ENCODE data around the gene VSX1. TPM values are rescaled to one million over a fixed set of nuclear protein-coding genes. Genes with fewer than 3 reads are reported as not detected.

The VSX1 gene
- total RNA-seq, 2 experiments from 2014 or later, result not detected

DNA sequence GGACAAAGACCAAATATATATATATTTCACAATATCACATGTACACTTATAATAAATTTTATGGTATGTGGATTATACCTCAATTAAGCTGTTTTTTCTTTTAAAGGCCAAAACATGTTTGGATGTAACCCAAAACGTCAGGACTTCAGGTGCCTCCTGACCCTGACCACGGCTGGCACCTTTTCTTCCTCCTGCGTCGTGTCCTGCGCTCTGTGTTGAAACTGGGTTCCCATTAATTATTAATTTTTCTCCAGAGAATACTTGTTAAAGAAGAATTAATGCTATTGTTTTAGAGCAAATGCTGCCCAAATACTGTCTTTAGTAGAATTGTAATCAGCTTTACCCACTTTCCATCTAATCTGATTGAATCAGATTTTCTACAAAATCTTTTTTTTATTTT lies 46.7 kb upstream of the VSX1 start:
- Mint-ChIP-seq H3K4me3 (no peak overlapping the region), H3K9me3 (no peaks in the 10 kb centered on the region), H3K4me1 (ENCODE audit: low read depth) (no peaks in the 10 kb centered on the region), H3K36me3 (ENCODE audit: low read depth) (no peaks in the 10 kb centered on the region), H3K27ac (no peak overlapping the region), H3K27me3 (no peaks in the 10 kb centered on the region)
- ChIA-PET POLR2A (no interaction called here), CTCF (no interaction called here)
- Histone ChIP-seq H3K27me3 (ENCODE audit: control insufficient read depth in 1 of 2, insufficient read depth in 2 of 2, low read length in 2 of 2) (peaks cover 0 to 2% of the 10 kb centered on the region in 2 experiments), H3K4me3 (ENCODE audit: low read length) (no peak overlapping the region), H3K27ac (ENCODE audit: low read depth in 1 of 2, low read length in 2 of 2) (no peak overlapping the region), H3K9me3 (ENCODE audit: control insufficient read depth in 1 of 2, insufficient read depth in 1 of 2, low read length in 2 of 2) (peaks cover 0 to 3% of the 10 kb centered on the region in 2 experiments), H3K36me3 (ENCODE audit: insufficient read depth, low read length) (no peaks in the 10 kb centered on the region), H3K4me1 (ENCODE audit: insufficient read depth, low read length) (no peaks in the 10 kb centered on the region)
- ATAC-seq (ENCODE audit: poor library complexity) (no peak), DNase-seq (no peak)
- intact Hi-C loops (cut with DNase I, micrococcal nuclease), result no loop called here
- TF ChIP-seq, protein P1, sequence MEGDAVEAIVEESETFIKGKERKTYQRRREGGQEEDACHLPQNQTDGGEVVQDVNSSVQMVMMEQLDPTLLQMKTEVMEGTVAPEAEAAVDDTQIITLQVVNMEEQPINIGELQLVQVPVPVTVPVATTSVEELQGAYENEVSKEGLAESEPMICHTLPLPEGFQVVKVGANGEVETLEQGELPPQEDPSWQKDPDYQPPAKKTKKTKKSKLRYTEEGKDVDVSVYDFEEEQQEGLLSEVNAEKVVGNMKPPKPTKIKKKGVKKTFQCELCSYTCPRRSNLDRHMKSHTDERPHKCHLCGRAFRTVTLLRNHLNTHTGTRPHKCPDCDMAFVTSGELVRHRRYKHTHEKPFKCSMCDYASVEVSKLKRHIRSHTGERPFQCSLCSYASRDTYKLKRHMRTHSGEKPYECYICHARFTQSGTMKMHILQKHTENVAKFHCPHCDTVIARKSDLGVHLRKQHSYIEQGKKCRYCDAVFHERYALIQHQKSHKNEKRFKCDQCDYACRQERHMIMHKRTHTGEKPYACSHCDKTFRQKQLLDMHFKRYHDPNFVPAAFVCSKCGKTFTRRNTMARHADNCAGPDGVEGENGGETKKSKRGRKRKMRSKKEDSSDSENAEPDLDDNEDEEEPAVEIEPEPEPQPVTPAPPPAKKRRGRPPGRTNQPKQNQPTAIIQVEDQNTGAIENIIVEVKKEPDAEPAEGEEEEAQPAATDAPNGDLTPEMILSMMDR (IDR thresholded peaks at IDR 0.05), result no peak

DNA sequence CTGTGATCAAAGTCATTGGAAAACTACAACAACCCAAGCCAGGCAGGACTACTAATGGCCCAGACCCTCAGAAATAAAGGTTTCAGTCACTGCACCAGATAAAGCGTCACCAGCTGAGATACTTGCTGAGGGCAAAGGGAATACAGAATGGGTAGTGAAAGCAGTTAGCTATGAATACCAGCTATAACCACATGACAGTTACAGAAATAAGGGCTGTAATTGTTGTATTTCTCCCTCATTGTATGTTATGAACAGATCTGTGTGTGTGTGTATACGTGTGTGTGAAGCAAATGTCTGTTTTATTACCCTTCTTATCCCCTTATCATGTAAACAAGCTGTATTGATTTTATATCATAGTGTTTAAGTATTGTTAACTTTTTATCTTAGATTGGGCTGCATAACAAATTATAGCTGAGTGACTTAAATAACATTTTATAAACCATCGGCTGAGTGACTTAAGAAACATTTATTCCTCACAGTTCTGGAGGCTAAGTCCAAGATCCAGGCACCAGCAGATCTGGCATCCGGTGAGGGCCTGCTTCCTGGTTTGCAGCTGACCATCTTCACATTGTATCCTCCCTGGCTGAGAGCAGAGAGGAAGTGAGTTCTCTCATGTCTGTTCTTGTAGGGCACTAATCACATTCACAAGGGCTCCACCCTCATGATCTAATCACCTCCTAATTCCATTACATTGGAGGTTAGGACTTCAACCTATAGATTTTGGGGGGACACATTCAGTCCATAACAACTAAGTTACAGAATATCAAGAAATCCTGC lies 46.0 kb upstream of the VSX1 start:
- no peak for DNase-seq
- POLR2A ChIA-PET, result no interaction called here
- intact Hi-C loops (cut with DNase I, micrococcal nuclease), result no loop called here

DNA sequence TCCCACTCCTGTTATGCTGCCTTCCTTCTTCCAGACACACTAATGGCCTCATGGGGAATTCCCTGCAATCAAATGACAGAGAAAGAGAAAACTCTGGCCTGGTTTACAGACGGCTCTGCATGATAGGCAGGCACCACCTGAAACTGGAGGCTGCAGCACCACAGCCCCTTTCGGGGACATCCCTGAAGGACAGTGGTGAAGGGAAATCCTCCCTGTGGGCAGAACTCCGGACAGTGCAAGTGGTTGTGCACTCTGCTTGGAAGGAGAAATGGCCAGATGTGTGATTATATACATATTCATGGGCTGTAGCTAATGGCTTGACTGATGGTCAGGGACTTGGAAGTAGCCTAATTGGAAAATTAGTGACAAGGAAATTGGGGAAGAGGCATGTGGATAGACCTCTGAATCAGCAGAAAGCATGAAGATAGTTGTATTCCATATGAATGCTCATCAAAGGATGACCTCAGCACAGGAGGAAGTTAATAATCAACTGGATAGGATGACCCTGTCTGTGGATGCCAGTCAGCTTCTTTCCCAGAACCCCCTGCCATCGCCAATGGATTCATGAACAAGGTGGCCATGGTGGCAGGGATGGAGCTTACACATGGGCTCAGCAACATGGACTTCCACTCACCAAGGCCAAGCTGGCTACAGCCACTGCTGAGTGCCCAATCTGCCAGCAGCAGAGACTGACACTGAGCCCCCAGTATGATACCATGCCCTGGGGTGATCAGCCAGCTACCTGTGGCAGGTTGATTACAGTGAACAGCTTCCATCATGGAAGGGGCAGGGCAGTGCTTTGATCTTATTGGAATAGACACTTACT lies 44.5 kb upstream of the VSX1 start:
- Mint-ChIP-seq H3K4me3 (no peak overlapping the region), H3K4me1 (ENCODE audit: low read depth) (no peaks in the 10 kb centered on the region), H3K27me3 (no peaks in the 10 kb centered on the region), H3K36me3 (ENCODE audit: low read depth) (no peaks in the 10 kb centered on the region), H3K27ac (no peak overlapping the region), H3K9me3 (no peaks in the 10 kb centered on the region)
- ATAC-seq (ENCODE audit: poor library complexity) (no peak), DNase-seq (no peak)
- Histone ChIP-seq H3K27me3 (ENCODE audit: control insufficient read depth in 1 of 2, insufficient read depth in 2 of 2, low read length in 2 of 2) (no peaks in the 10 kb centered on the region), H3K4me3 (ENCODE audit: low read length) (no peak overlapping the region), H3K9me3 (ENCODE audit: control insufficient read depth in 1 of 2, insufficient read depth in 1 of 2, low read length in 2 of 2) (peaks cover 0 to 3% of the 10 kb centered on the region in 2 experiments), H3K4me1 (ENCODE audit: insufficient read depth, low read length) (no peaks in the 10 kb centered on the region), H3K36me3 (ENCODE audit: insufficient read depth, low read length) (no peaks in the 10 kb centered on the region), H3K27ac (ENCODE audit: low read depth in 1 of 2, low read length in 2 of 2) (no peak overlapping the region)
- POLR2A ChIA-PET, result no interaction called here
- intact Hi-C loops (cut with DNase I, micrococcal nuclease), result no loop called here
- TF ChIP-seq, protein P1 (IDR thresholded peaks at IDR 0.05), result no peak
- CTCF ChIA-PET, result no interaction called here

More for the DNA sequence above, 46.0 kb upstream of the VSX1 start:
- CTCF ChIA-PET, result no interaction called here
- Histone ChIP-seq H3K27ac (ENCODE audit: low read depth in 1 of 2, low read length in 2 of 2) (no peak overlapping the region), H3K36me3 (ENCODE audit: insufficient read depth, low read length) (no peaks in the 10 kb centered on the region), H3K4me3 (ENCODE audit: low read length) (no peak overlapping the region), H3K4me1 (ENCODE audit: insufficient read depth, low read length) (no peaks in the 10 kb centered on the region), H3K27me3 (ENCODE audit: control insufficient read depth in 1 of 2, insufficient read depth in 2 of 2, low read length in 2 of 2) (peaks cover 0 to 2% of the 10 kb centered on the region in 2 experiments), H3K9me3 (ENCODE audit: control insufficient read depth in 1 of 2, insufficient read depth in 1 of 2, low read length in 2 of 2) (peaks cover 0 to 3% of the 10 kb centered on the region in 2 experiments)
- Mint-ChIP-seq H3K4me3 (no peak overlapping the region), H3K27me3 (no peaks in the 10 kb centered on the region), H3K27ac (no peak overlapping the region), H3K36me3 (ENCODE audit: low read depth) (no peaks in the 10 kb centered on the region), H3K4me1 (ENCODE audit: low read depth) (no peaks in the 10 kb centered on the region), H3K9me3 (no peaks in the 10 kb centered on the region)
- no peak for ATAC-seq (ENCODE audit: poor library complexity)
- TF ChIP-seq, protein P1 (IDR thresholded peaks at IDR 0.05), result no peak
